HCT116 (cell line): ENCODE data around the gene ATXN7L2. TPM values are rescaled to one million over a fixed set of nuclear protein-coding genes. Genes with fewer than 3 reads are reported as not detected.

ENCODE experiments used
- ATAC-seq: fragments of 200-7000 bp; cut with Tn5 transposase; 2 replicates; pipeline ENCODE4 v1.9.1; 2020; ENCODE audit warnings: mild to moderate bottlenecking, moderate library complexity
- BruUV-seq: library from RNA; stranded (reverse); fragments of 400-500 nt; replicated peaks from 2 replicates; lab custom pipeline; 2021; lab: Mats Ljungman, UMichigan
- CTCF ChIA-PET: fragments of 300-600 bp; sonication (Branson Sonifier 250); formaldehyde crosslinking; loops from one replicate; lab custom pipeline; 2021; ENCODE audit warnings: antibody characterized with exemption; lab: Charles Lee
- POLR2A ChIA-PET: fragments of 300-600, 350-600 bp; sonication (Branson Sonifier 250); formaldehyde crosslinking; loops from one replicate; lab custom pipeline; 2021; ENCODE audit warnings: antibody characterized with exemption; lab: Charles Lee
- RAD21 ChIA-PET, 2 experiments: fragments of 300-600 bp; sonication (Branson Sonifier 250); formaldehyde crosslinking; loops; one replicate each; lab custom pipeline; 2023; ENCODE audit warnings: low total read pairs in 2 of 2; ENCODE audit not compliant: uncharacterized antibody in 2 of 2, unreplicated experiment in 2 of 2, low non-redundant PET in 1 of 2; lab: Charles Lee
- DNase-seq: peaks from one replicate; pipeline ENCODE4 v3.0.0-alpha.2; 2010; ENCODE audit warnings: low read depth, low spot score
- H2AFZ ChIP-seq: fragments of 200-600 bp; shearing (Covaris generic), sonication (generic); 2 replicates; pipeline ENCODE4 v1.6.1; 2017; ENCODE audit warnings: low read depth, mixed run types, mixed read lengths, antibody characterized with exemption, low read length; ENCODE audit not compliant: poor library complexity, severe bottlenecking
- H3K27ac ChIP-seq: 2 replicates; pipeline ENCODE4 v1.5.1; 2012; ENCODE audit warnings: low read depth, low read length
- H3K27me3 ChIP-seq: fragments of 200-600 bp; sonication (generic); 2 replicates; pipeline ENCODE4 v1.6.1; 2016; ENCODE audit warnings: mixed run types, low read length, mixed read lengths; ENCODE audit not compliant: insufficient read depth
- H3K36me3 ChIP-seq, 2 experiments: fragments of 200-500 bp in 1 of 2; fragments of 200-600 bp in 1 of 2; sonication (Bioruptor generic) in 1 of 2; sonication (generic) in 1 of 2; 2 replicates each; pipeline versions ENCODE4 v1.5.1 to v1.6.1; 2014 to 2016; ENCODE audit warnings: low read length in 2 of 2, inconsistent platforms in 1 of 2, mixed read lengths in 1 of 2, mixed run types in 1 of 2; ENCODE audit not compliant: insufficient read depth in 2 of 2, control insufficient read depth in 1 of 2
- H3K4me1 ChIP-seq, 2 experiments: fragments of 200-600 bp in 1 of 2; sonication (generic) in 1 of 2; 2 replicates each; pipeline versions ENCODE4 v1.5.1 to v1.6.1; 2012 to 2017; ENCODE audit warnings: low read length in 2 of 2, inconsistent platforms in 1 of 2, mild to moderate bottlenecking in 1 of 2, mixed read lengths in 1 of 2, mixed run types in 1 of 2, moderate library complexity in 1 of 2; ENCODE audit not compliant: insufficient read depth in 2 of 2, control insufficient read depth in 1 of 2
- H3K4me2 ChIP-seq: fragments of 200-600 bp; sonication (generic); 2 replicates; pipeline ENCODE4 v1.6.1; 2017; ENCODE audit warnings: mixed run types, low read length, mixed read lengths
- H3K4me3 ChIP-seq, 2 experiments: fragments of 200-600 bp in 1 of 2; sonication (generic) in 1 of 2; replicated peaks in 1 of 2; 2 replicates each; pipeline ENCODE4 v1.5.1; 2011 to 2016; ENCODE audit warnings: low read length in 2 of 2, control low read depth in 1 of 2, low read depth in 1 of 2, mild to moderate bottlenecking in 1 of 2, mixed read lengths in 1 of 2, mixed run types in 1 of 2
- H3K79me2 ChIP-seq: fragments of 200-600 bp; sonication (generic); 2 replicates; pipeline ENCODE4 v1.6.1; 2017; ENCODE audit warnings: mild to moderate bottlenecking, mixed run types, low read length, moderate library complexity, mixed read lengths; ENCODE audit not compliant: insufficient read depth
- H3K9ac ChIP-seq: fragments of 200-600 bp; sonication (generic); 2 replicates; pipeline ENCODE4 v1.6.1; 2016; ENCODE audit warnings: low read length, mixed read lengths
- H3K9me2 ChIP-seq: fragments of 200-600 bp; sonication (generic), shearing (Covaris generic); 2 replicates; pipeline ENCODE4 v1.6.1; 2017; ENCODE audit warnings: mixed run types, mild to moderate bottlenecking, moderate library complexity; ENCODE audit not compliant: insufficient read depth
- H3K9me3 ChIP-seq, 2 experiments: fragments of 200-500 bp in 1 of 2; fragments of 200-600 bp in 1 of 2; sonication (Bioruptor generic) in 1 of 2; sonication (generic) in 1 of 2; 2 replicates each; pipeline ENCODE4 v1.6.1; 2014 to 2017; ENCODE audit warnings: low read length in 2 of 2, mixed read lengths in 2 of 2, inconsistent platforms in 1 of 2, low read depth in 1 of 2, mild to moderate bottlenecking in 1 of 2, mixed run types in 1 of 2, moderate library complexity in 1 of 2; ENCODE audit not compliant: control insufficient read depth in 1 of 2, insufficient read depth in 1 of 2
- H4K20me1 ChIP-seq: fragments of 200-600 bp; sonication (generic), shearing (Covaris generic); 2 replicates; pipeline ENCODE4 v1.6.1; 2017; ENCODE audit warnings: mixed run types, mild to moderate bottlenecking, moderate library complexity; ENCODE audit not compliant: insufficient read depth
- CEBPB ChIP-seq: IDR thresholded peaks from 2 replicates; pipeline ENCODE4 v1.6.1; 2012; ENCODE audit warnings: low read depth
- ELF1 ChIP-seq: IDR thresholded peaks from 2 replicates; pipeline ENCODE4 v1.6.1; 2012; ENCODE audit warnings: low read depth, borderline replicate concordance
- EZH2phosphoT487 ChIP-seq: fragments of 200-600 bp; IDR thresholded peaks from 2 replicates; pipeline ENCODE4 v1.6.1; 2018; ENCODE audit warnings: antibody characterized with exemption, borderline replicate concordance
- JUND ChIP-seq: IDR thresholded peaks from 2 replicates; pipeline ENCODE4 v1.6.1; 2012
- MAX ChIP-seq: IDR thresholded peaks from 2 replicates; pipeline ENCODE4 v1.6.1; 2012
- SIN3A ChIP-seq: IDR thresholded peaks from 2 replicates; pipeline ENCODE4 v1.6.1; 2012; ENCODE audit warnings: low read depth
- SP1 ChIP-seq: IDR thresholded peaks from 2 replicates; pipeline ENCODE4 v1.6.1; 2012; ENCODE audit warnings: low read depth
- SRF ChIP-seq: IDR thresholded peaks from 2 replicates; pipeline ENCODE4 v1.6.1; 2012; ENCODE audit warnings: low read depth
- YY1 ChIP-seq: IDR thresholded peaks from 2 replicates; pipeline ENCODE4 v1.6.1; 2011; ENCODE audit warnings: low read length, low read depth, moderate library complexity, mild to moderate bottlenecking; ENCODE audit not compliant: insufficient replicate concordance; ENCODE audit errors: extremely low read depth
- ZBTB33 ChIP-seq: IDR thresholded peaks from 2 replicates; pipeline ENCODE4 v1.6.1; 2011; ENCODE audit warnings: mild to moderate bottlenecking, low read length, moderate library complexity; ENCODE audit not compliant: insufficient replicate concordance; ENCODE audit errors: extremely low read depth
- ZNF274 ChIP-seq: fragments of 200-500 bp; sonication (Bioruptor generic); IDR thresholded peaks from 2 replicates; pipeline ENCODE4 v1.6.1; 2014; ENCODE audit warnings: mild to moderate bottlenecking, low read depth, low read length, inconsistent platforms
- intact Hi-C: fragments of 100-400 bp; cut with micrococcal nuclease; formaldehyde crosslinking; loops from 2 replicates; pipeline ENCODE4 v1.10.0; 2022
- total RNA-seq: library from RNA; stranded (reverse); gene quantifications from one replicate; pipeline ENCODE4 v1.2.1, GENCODE V29; 2021; ENCODE audit not compliant: unreplicated experiment

ATXN7L2 gene
- total RNA-seq, 1 experiment from 2014 or later: 7.2 TPM

- no peak overlapping the region for H3K4me3 ChIP-seq
- no TSS peak for BruUV-seq
- TF ChIP-seq EZH2phosphoT487 (no peak), ZBTB33 (no peak), ELF1 (no peak)
- intact Hi-C loops: no loop called here
- POLR2A ChIA-PET: no interaction called here
- H3K9ac ChIP-seq: no peak overlapping the region
- peaks cover 10 to 14% of the 10 kb centered on the region in 2 experiments; a peak in 2 of 4 replicates for H3K4me1 ChIP-seq
- RAD21 ChIA-PET: no interaction called here
- no peak for ATAC-seq
- no peak for DNase-seq
- no peaks in the 10 kb centered on the region; the same call in 1 of the 2 replicates for H3K79me2 ChIP-seq
- H3K27ac ChIP-seq: no peak overlapping the region
- CTCF ChIA-PET: interaction anchor here (0.8 to 7.1 kb wide), 4 partner anchors 10 to 54 kb away, joined by 3 to 146 read pairs (median 8); no protein-coding TSS in a partner anchor
- H2AFZ ChIP-seq: no peak overlapping the region
- no peak overlapping the region for H3K4me2 ChIP-seq
- H3K9me2 ChIP-seq: no peaks in the 10 kb centered on the region
- peaks cover 4 to 5% of the 10 kb centered on the region in 2 experiments; a peak in 1 of 4 replicates for H3K36me3 ChIP-seq
- no peaks in the 10 kb centered on the region for H3K27me3 ChIP-seq
- no peaks in the 10 kb centered on the region for H3K9me3 ChIP-seq
- H4K20me1 ChIP-seq: no peaks in the 10 kb centered on the region
Observed at GRCh38 chr1:109492779-109493178, 9.1 kb downstream of the ATXN7L2 start.

- H3K36me3 ChIP-seq: peaks cover 4 to 5% of the 10 kb centered on the region in 2 experiments; a peak in 1 of 4 replicates
- no peaks in the 10 kb centered on the region for H3K9me3 ChIP-seq
- no peaks in the 10 kb centered on the region for H3K9me2 ChIP-seq
- H3K9ac ChIP-seq: peak overlapping the region; percentile 60; the same call in 1 of the 2 replicates
- DNase-seq (no peak), ATAC-seq (no peak)
- ChIA-PET CTCF (interaction anchor here (1.4 to 7.1 kb wide), 5 partner anchors 9 to 53 kb away, joined by 3 to 146 read pairs (median 7); no protein-coding TSS in a partner anchor), POLR2A (interaction anchor here (0.6 to 1.6 kb wide), 2 partner anchors 20 to 67 kb away, joined by 3 to 4 read pairs; partner anchors contain the start of gene PSMA5), RAD21 (no interaction called here)
- peak overlapping the region in 1 of 2 experiments; percentile 90; a peak in 1 of 4 replicates for H3K4me3 ChIP-seq
- H3K27me3 ChIP-seq: no peaks in the 10 kb centered on the region
- peak overlapping the region; percentile 61; the same call in 1 of the 2 replicates for H3K27ac ChIP-seq
- no peak overlapping the region for H2AFZ ChIP-seq
- peak overlapping the region; percentile 63 for H3K4me2 ChIP-seq
- H3K79me2 ChIP-seq: no peaks in the 10 kb centered on the region; the same call in 1 of the 2 replicates
- peaks cover 10 to 14% of the 10 kb centered on the region in 2 experiments; a peak in 2 of 4 replicates for H3K4me1 ChIP-seq
- intact Hi-C loops: no loop called here
- H4K20me1 ChIP-seq: no peaks in the 10 kb centered on the region
- BruUV-seq: no TSS peak
- no peak for TF ChIP-seq SIN3A
- TF ChIP-seq ZNF274: no peak
- TF ChIP-seq YY1: no peak
- no peak for TF ChIP-seq SP1
- TF ChIP-seq ZBTB33: no peak
- no peak for TF ChIP-seq MAX
- TF ChIP-seq JUND: no peak
- TF ChIP-seq CEBPB: no peak
- no peak for TF ChIP-seq SRF
Observed at GRCh38 chr1:109493227-109493626, 9.5 kb downstream of the ATXN7L2 start.
